KMS-11 (cell line): Measurements from ENCODE around the gene ARHGDIG.

ENCODE experiments used
- H2AFZ ChIP-seq: fragments of 200-600 bp; sonication (generic); 2 replicates; pipeline ENCODE4 v1.6.1; 2016; ENCODE audit warnings: antibody characterized with exemption, mixed run types, low read depth
- H3K27ac ChIP-seq: fragments of 200-600 bp; sonication (generic); 2 replicates; pipeline ENCODE4 v1.6.1; 2016; ENCODE audit warnings: mild to moderate bottlenecking, mixed run types
- H3K27me3 ChIP-seq: fragments of 200-600 bp; sonication (generic); 2 replicates; pipeline ENCODE4 v1.6.1; 2017; ENCODE audit warnings: mild to moderate bottlenecking, low read depth, mixed run types, moderate library complexity; ENCODE audit not compliant: insufficient read depth
- H3K36me3 ChIP-seq: fragments of 200-600 bp; sonication (generic); 2 replicates; pipeline ENCODE4 v1.6.1; 2017; ENCODE audit warnings: mild to moderate bottlenecking, mixed run types; ENCODE audit not compliant: insufficient read depth
- H3K4me1 ChIP-seq: fragments of 200-600 bp; sonication (generic); 2 replicates; pipeline ENCODE4 v1.6.1; 2016; ENCODE audit warnings: mild to moderate bottlenecking, low read depth, mixed run types; ENCODE audit not compliant: poor library complexity, severe bottlenecking
- H3K4me2 ChIP-seq: fragments of 200-600 bp; sonication (generic); 2 replicates; pipeline ENCODE4 v1.7.0; 2016; ENCODE audit warnings: mild to moderate bottlenecking, mixed run types
- H3K4me3 ChIP-seq: fragments of 200-600 bp; sonication (generic); IDR thresholded peaks from 2 replicates; pipeline ENCODE4 v1.6.1; 2017; ENCODE audit warnings: low read depth, low read length, mixed read lengths; ENCODE audit not compliant: insufficient read depth
- H3K79me2 ChIP-seq: fragments of 200-600 bp; sonication (generic); 2 replicates; pipeline ENCODE4 v1.6.1; 2016; ENCODE audit warnings: low read depth, mixed run types; ENCODE audit not compliant: insufficient read depth
- H3K9ac ChIP-seq: fragments of 200-600 bp; sonication (generic); 2 replicates; pipeline ENCODE4 v1.6.1; 2016; ENCODE audit warnings: mild to moderate bottlenecking, mixed run types
- H4K20me1 ChIP-seq: fragments of 200-600 bp; sonication (generic); 2 replicates; pipeline ENCODE4 v1.6.1; 2016; ENCODE audit warnings: mild to moderate bottlenecking, mixed run types; ENCODE audit not compliant: insufficient read depth
- CTCF ChIP-seq: fragments of 200-600 bp; sonication (generic); conservative IDR thresholded peaks from 2 replicates; pipeline ENCODE4 v1.6.1; 2017; ENCODE audit warnings: low read depth, mild to moderate bottlenecking, antibody characterized with exemption, low read length, moderate library complexity, mixed read lengths

Gene ARHGDIG

GRCh38 chr16:286491-287297, 6.3 kb downstream of the ARHGDIG start:
- H3K4me1 ChIP-seq: no peaks in the 10 kb centered on the region
- H4K20me1 ChIP-seq: no peaks in the 10 kb centered on the region
- no peak for TF ChIP-seq CTCF

DNA sequence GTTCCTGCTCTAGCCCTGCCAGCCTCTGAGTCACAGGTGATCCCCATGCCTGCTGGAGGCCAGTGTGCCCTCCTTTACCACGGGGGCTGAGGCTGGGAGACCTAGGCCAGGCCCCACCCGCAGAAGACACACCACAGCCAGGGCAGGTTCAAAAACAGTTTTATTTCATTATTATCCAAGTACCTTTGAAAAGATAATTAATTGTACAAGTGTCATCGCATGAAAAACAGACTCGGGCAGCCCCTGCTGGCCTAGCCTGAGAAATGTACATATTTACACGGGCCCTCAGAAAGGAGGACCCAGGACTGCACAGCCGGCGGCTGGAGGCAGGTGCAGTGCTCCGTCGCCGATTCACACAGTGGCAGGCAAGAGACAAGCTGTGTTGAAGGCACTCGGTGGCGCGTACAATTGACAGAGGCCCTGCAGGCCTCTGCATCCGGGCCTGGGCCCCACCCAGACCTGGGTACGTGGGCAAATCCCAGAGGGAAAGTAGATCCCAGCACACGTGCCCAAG, 7.0 kb downstream of the ARHGDIG start:
- H4K20me1 ChIP-seq: no peaks in the 10 kb centered on the region
- H3K4me2 ChIP-seq: no peak overlapping the region
- peaks cover 2% of the 10 kb centered on the region; the same call in 1 of the 2 replicates for H3K27me3 ChIP-seq
- no peaks in the 10 kb centered on the region for H3K4me1 ChIP-seq
- no peaks in the 10 kb centered on the region for H3K79me2 ChIP-seq
- no peaks in the 10 kb centered on the region; the same call in 1 of the 2 replicates for H3K36me3 ChIP-seq
- TF ChIP-seq CTCF: peak; percentile 24; the same call in 1 of the 2 replicates
- no peak overlapping the region for H3K9ac ChIP-seq
- H3K4me3 ChIP-seq: no peak overlapping the region
- no peak overlapping the region for H2AFZ ChIP-seq
- H3K27ac ChIP-seq: no peak overlapping the region

More at GRCh38 chr16:286491-287297, 6.3 kb downstream of the ARHGDIG start:
- peaks cover 8% of the 10 kb centered on the region; the same call in 1 of the 2 replicates for H3K27me3 ChIP-seq
- no peak overlapping the region for H3K9ac ChIP-seq
- H3K4me2 ChIP-seq: no peak overlapping the region
- H3K4me3 ChIP-seq: no peak overlapping the region
- no peaks in the 10 kb centered on the region for H3K79me2 ChIP-seq
- no peak overlapping the region for H3K27ac ChIP-seq
- H3K36me3 ChIP-seq: no peaks in the 10 kb centered on the region; the same call in 1 of the 2 replicates
- no peak overlapping the region for H2AFZ ChIP-seq

DNA sequence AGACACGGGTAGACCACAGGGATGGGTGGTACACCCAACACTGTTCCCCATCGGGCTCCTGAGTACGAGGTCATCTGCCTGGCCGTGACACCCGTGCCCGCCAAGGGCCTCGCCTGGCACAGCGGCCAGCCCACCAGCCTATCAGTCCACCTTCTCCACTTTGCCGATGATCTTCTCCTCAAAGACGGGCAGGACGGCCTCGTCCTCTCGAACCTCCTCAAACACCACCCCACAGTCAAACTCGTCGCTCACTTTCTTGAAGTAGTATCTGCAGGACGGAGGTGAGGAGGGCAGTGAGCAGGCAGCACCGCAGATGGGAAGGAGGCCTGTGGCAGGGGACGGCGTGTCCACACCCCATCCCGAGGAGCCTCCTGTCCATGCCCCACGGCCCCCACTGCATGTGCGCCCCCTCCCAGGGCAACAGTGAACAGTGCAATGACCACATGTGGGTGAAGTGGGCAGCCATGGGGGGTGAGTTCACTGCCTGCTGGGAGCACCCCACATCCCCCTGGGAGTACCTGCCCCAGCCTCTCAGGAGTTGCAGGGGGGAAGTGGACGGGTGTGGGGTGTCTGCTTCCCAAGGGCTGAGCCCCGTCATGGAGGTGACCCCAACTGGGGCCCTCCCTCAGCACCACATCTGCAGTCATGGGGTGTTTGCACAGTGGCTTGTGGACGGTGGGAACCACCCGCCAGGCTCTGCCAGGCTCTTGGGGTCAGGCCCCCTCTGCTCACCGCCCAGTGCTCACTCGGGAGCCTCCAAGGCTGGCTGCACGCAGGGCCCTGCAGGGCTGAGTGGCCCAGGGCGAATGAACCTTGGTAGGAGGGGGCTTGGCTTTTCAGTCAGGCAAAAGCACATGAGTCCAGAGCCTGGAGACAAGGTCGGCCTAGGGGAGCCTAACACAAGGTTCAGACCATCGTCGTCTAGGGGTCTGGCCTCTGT, 7.9 kb downstream of the ARHGDIG start:
- Histone ChIP-seq H3K27ac (no peak overlapping the region), H2AFZ (no peak overlapping the region), H3K36me3 (no peaks in the 10 kb centered on the region; the same call in 1 of the 2 replicates), H4K20me1 (no peaks in the 10 kb centered on the region), H3K79me2 (no peaks in the 10 kb centered on the region), H3K4me2 (no peak overlapping the region), H3K9ac (no peak overlapping the region), H3K27me3 (no peaks in the 10 kb centered on the region; the same call in 1 of the 2 replicates), H3K4me3 (no peak overlapping the region), H3K4me1 (no peaks in the 10 kb centered on the region)
- TF ChIP-seq CTCF: no peak

- Histone ChIP-seq H4K20me1 (no peaks in the 10 kb centered on the region), H3K4me1 (no peaks in the 10 kb centered on the region), H3K27ac (no peak overlapping the region), H3K9ac (no peak overlapping the region), H2AFZ (no peak overlapping the region), H3K4me3 (no peak overlapping the region), H3K27me3 (no peaks in the 10 kb centered on the region), H3K4me2 (no peak overlapping the region), H3K36me3 (no peaks in the 10 kb centered on the region; the same call in 1 of the 2 replicates), H3K79me2 (no peaks in the 10 kb centered on the region)
- no peak for TF ChIP-seq CTCF
Measured at GRCh38 chr16:289395-289997, 9.1 kb downstream of the ARHGDIG start.
